Loucy (cell line): ENCODE results near the gene CDYL.

Experiments used
- EZH2phosphoT487 ChIP-seq: fragments of 200-600 bp; IDR thresholded peaks from 2 replicates; pipeline ENCODE4 v1.6.1; 2018; ENCODE audit warnings: antibody characterized with exemption, mild to moderate bottlenecking, moderate library complexity, borderline replicate concordance
- TF ChIP-seq, protein P1 (sequence below): fragments of 200-600 bp; sonication (generic); conservative IDR thresholded peaks from 2 replicates; pipeline ENCODE4 v1.5.1; 2014; ENCODE audit warnings: mild to moderate bottlenecking, antibody characterized with exemption, low read length

GRCh38 chr6:4804095-4804494 is 27.9 kb downstream of the CDYL start:
- TF ChIP-seq, protein P1, sequence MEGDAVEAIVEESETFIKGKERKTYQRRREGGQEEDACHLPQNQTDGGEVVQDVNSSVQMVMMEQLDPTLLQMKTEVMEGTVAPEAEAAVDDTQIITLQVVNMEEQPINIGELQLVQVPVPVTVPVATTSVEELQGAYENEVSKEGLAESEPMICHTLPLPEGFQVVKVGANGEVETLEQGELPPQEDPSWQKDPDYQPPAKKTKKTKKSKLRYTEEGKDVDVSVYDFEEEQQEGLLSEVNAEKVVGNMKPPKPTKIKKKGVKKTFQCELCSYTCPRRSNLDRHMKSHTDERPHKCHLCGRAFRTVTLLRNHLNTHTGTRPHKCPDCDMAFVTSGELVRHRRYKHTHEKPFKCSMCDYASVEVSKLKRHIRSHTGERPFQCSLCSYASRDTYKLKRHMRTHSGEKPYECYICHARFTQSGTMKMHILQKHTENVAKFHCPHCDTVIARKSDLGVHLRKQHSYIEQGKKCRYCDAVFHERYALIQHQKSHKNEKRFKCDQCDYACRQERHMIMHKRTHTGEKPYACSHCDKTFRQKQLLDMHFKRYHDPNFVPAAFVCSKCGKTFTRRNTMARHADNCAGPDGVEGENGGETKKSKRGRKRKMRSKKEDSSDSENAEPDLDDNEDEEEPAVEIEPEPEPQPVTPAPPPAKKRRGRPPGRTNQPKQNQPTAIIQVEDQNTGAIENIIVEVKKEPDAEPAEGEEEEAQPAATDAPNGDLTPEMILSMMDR: no peak
- TF ChIP-seq EZH2phosphoT487: no peak
